Gastroesophageal sphincter (tissue), 3 donors: ENCODE measurements around the gene RPL29.

Experiments
- EP300 ChIP-seq: sonication (generic); formaldehyde crosslinking; IDR thresholded peaks from one replicate; pipeline ENCODE4 v1.6.1; 2017; ENCODE audit warnings: antibody characterized with exemption, mild to moderate bottlenecking
- POLR2A ChIP-seq, 2 donors: fragments of 450-650 bp; IDR thresholded peaks; one replicate each; pipeline ENCODE4 v1.6.1; 2017; ENCODE audit warnings: antibody characterized with exemption in 2 of 2, mild to moderate bottlenecking in 2 of 2, moderate library complexity in 1 of 2
- TF ChIP-seq, protein P1 (sequence below), 4 experiments: fragments of 200-600 bp in 2 of 4; fragments of 450-650 bp in 2 of 4; sonication (generic) in 1 of 4; IDR thresholded peaks; one replicate each; pipeline ENCODE4 v1.5.1; 2017 to 2019; ENCODE audit warnings: antibody characterized with exemption in 4 of 4, mild to moderate bottlenecking in 2 of 4, moderate library complexity in 2 of 4

DNA sequence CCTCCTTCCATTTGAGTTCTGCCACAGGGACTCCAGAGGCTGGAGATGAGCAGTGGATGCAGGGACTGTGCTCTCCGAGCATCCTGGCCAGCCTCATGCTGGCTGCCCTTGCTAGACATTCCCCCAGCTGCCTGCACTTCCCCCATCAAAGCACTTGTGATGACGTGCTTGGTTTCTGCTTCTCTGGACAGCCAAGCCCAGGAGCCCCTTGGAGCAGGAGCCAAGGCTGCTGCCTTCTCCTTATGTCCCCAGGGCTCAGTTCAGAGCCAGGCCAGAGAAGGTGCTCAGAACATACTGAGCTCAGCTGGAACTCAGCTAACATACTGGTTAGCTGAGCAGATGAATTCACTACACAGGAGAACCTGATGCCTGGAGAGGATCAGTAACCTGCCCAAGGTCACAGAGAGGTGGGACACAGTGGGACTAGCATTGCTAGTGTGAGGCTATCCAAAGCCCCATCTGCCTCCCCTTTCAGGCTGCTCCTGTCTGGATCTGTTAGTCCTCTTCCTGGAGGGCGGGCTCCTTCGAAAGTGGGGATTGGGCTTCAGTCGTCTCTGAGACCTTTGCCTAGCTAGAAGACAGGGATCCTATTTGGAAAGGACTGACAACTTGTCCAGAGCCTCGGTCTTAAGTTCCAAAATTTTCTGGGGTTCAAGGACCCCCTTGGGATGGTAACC is 32.7 kb downstream of the RPL29 start:
- TF ChIP-seq POLR2A (IDR thresholded peaks at IDR 0.05), result no peak
- TF ChIP-seq, protein P1, sequence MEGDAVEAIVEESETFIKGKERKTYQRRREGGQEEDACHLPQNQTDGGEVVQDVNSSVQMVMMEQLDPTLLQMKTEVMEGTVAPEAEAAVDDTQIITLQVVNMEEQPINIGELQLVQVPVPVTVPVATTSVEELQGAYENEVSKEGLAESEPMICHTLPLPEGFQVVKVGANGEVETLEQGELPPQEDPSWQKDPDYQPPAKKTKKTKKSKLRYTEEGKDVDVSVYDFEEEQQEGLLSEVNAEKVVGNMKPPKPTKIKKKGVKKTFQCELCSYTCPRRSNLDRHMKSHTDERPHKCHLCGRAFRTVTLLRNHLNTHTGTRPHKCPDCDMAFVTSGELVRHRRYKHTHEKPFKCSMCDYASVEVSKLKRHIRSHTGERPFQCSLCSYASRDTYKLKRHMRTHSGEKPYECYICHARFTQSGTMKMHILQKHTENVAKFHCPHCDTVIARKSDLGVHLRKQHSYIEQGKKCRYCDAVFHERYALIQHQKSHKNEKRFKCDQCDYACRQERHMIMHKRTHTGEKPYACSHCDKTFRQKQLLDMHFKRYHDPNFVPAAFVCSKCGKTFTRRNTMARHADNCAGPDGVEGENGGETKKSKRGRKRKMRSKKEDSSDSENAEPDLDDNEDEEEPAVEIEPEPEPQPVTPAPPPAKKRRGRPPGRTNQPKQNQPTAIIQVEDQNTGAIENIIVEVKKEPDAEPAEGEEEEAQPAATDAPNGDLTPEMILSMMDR (IDR thresholded peaks at IDR 0.05), result no peak
- no peak for TF ChIP-seq EP300
